Endothelial cell of umbilical vein (primary cell): ENCODE data around the gene HOOK2. TPM values are rescaled to one million over a fixed set of nuclear protein-coding genes. Genes with fewer than 3 reads are reported as not detected.

Experiments
- BruUV-seq: library from RNA; stranded (reverse); fragments of 400-500 nt; replicated peaks from 2 replicates; lab custom pipeline; 2021; lab: Mats Ljungman, UMichigan
- CTCF ChIA-PET: fragments of 300-600, 350-600 bp; sonication (Branson Sonifier 250); formaldehyde crosslinking; loops from one replicate; lab custom pipeline; 2021; ENCODE audit warnings: antibody characterized with exemption, inconsistent platforms; lab: Charles Lee
- POLR2A ChIA-PET: fragments of 300-600, 350-600 bp; sonication (Branson Sonifier 250); formaldehyde crosslinking; loops from one replicate; lab custom pipeline; 2021; ENCODE audit warnings: antibody characterized with exemption, inconsistent platforms; lab: Charles Lee
- DNase-seq: peaks from one replicate; pipeline ENCODE4 v3.0.0-alpha.2; 2011; ENCODE audit warnings: low read depth, low spot score
- FAIRE-seq: peaks from 2 replicates; lab custom pipeline; 2011; peaks lifted over from hg19 to GRCh38; lab: Jason Lieb, UNC
- H2AFZ ChIP-seq: 2 replicates; pipeline ENCODE4 v1.6.0; 2012; ENCODE audit warnings: low read depth, low read length, control low read depth, inconsistent platforms
- H3K27ac ChIP-seq: 2 replicates; pipeline ENCODE4 v1.5.1; 2011; ENCODE audit warnings: low read depth, mild to moderate bottlenecking, control low read depth, low read length, moderate library complexity; ENCODE audit not compliant: insufficient read depth
- H3K27me3 ChIP-seq, 2 experiments: 2 replicates each; pipeline versions ENCODE4 v1.6.0 to v1.6.1; 2011; ENCODE audit warnings: low read length in 2 of 2, mixed read lengths in 1 of 2; ENCODE audit not compliant: control insufficient read depth in 2 of 2, insufficient read depth in 2 of 2
- H3K36me3 ChIP-seq, 2 experiments: 2 replicates in 1 of 2; 3 replicates in 1 of 2; pipeline ENCODE4 v1.5.1; 2011; ENCODE audit warnings: low read length in 2 of 2, mild to moderate bottlenecking in 1 of 2, moderate library complexity in 1 of 2; ENCODE audit not compliant: control insufficient read depth in 2 of 2, insufficient read depth in 2 of 2; ENCODE audit errors: extremely low read depth in 1 of 2
- H3K4me1 ChIP-seq: 3 replicates; pipeline ENCODE4 v1.5.1; 2011; ENCODE audit warnings: mild to moderate bottlenecking, low read length; ENCODE audit not compliant: control insufficient read depth, insufficient read depth; ENCODE audit errors: extremely low read depth
- H3K4me2 ChIP-seq: 2 replicates; pipeline ENCODE4 v1.6.1; 2011; ENCODE audit warnings: low read length, control low read depth, mixed read lengths; ENCODE audit not compliant: insufficient read depth
- H3K4me3 ChIP-seq, 3 experiments: fragments of 200-600 bp in 1 of 3; sonication (generic), shearing (Covaris generic) in 1 of 3; replicated peaks in 1 of 3; 2 replicates each; pipeline ENCODE4 v1.5.1; 2011 to 2016; ENCODE audit warnings: control low read depth in 3 of 3, low read length in 3 of 3, mild to moderate bottlenecking in 2 of 3, inconsistent platforms in 1 of 3, low read depth in 1 of 3, moderate library complexity in 1 of 3; ENCODE audit not compliant: insufficient read depth in 1 of 3
- H3K79me2 ChIP-seq: 2 replicates; pipeline ENCODE4 v1.6.0; 2012; ENCODE audit warnings: low read length, inconsistent platforms; ENCODE audit not compliant: control insufficient read depth, insufficient read depth
- H3K9ac ChIP-seq: replicated peaks from 2 replicates; pipeline ENCODE3; 2011; ENCODE audit warnings: low read length, control low read depth; ENCODE audit not compliant: insufficient read depth; ENCODE audit errors: extremely low read depth
- H3K9me1 ChIP-seq: replicated peaks from 3 replicates; pipeline ENCODE4 v1.6.0; 2011; ENCODE audit warnings: mild to moderate bottlenecking, low read length; ENCODE audit not compliant: control insufficient read depth, insufficient read depth; ENCODE audit errors: extremely low read depth
- H3K9me3 ChIP-seq: replicated peaks from 2 replicates; pipeline ENCODE4 v1.5.1; 2012; ENCODE audit warnings: low read length, inconsistent platforms; ENCODE audit not compliant: control insufficient read depth, insufficient read depth
- H4K20me1 ChIP-seq: replicated peaks from 2 replicates; pipeline ENCODE3; 2011; ENCODE audit warnings: mild to moderate bottlenecking, low read length; ENCODE audit not compliant: control insufficient read depth, insufficient read depth; ENCODE audit errors: extremely low read depth
- CTCF ChIP-seq, 2 donors: IDR thresholded peaks; 1 replicate in 1 of 2; 2 replicates in 1 of 2; pipeline ENCODE4 v1.5.1; 2011; ENCODE audit warnings: low read length in 2 of 2, mild to moderate bottlenecking in 2 of 2, moderate library complexity in 2 of 2, control low read depth in 1 of 2, inconsistent platforms in 1 of 2, low read depth in 1 of 2; ENCODE audit not compliant: insufficient read depth in 1 of 2; ENCODE audit errors: extremely low read depth in 1 of 2
- GATA2 ChIP-seq: IDR thresholded peaks from 2 replicates; pipeline ENCODE4 v1.7.0; 2011; ENCODE audit warnings: low read depth, mild to moderate bottlenecking, moderate library complexity, mixed read lengths, low read length; ENCODE audit not compliant: insufficient read length, insufficient read depth
- POLR2A ChIP-seq: IDR thresholded peaks from 2 replicates; pipeline ENCODE4 v1.6.1; 2012; ENCODE audit warnings: low read depth, mild to moderate bottlenecking, control low read depth, low read length
- dilution Hi-C: fragments of 300-500 bp; cut with MboI; formaldehyde crosslinking; loops from one replicate; pipeline ENCODE4 v1.15.0; 2019; ENCODE audit warnings: low sequenced_read_pairs; ENCODE audit not compliant: extremely low pct_ligation_motif_present
- intact Hi-C: fragments of 100-400 bp; cut with micrococcal nuclease; formaldehyde crosslinking; loops from one replicate; pipeline ENCODE4 v1.10.0; 2022
- polyA plus RNA-seq, 4 experiments: library from polyadenylated mRNA; depleted of rRNA in 3 of 4; stranded (reverse) in 3 of 4; unstranded in 1 of 4; fragments of >200 nt; gene quantifications; 2 replicates each; pipeline versions ENCODE4 v1.2.1 to v1.2.3, GENCODE V29; 2011 to 2012; ENCODE audit warnings: missing spikeins in 1 of 4
- total RNA-seq: library from RNA; stranded (reverse); gene quantifications from 2 replicates; pipeline ENCODE4 v1.2.3, GENCODE V29; 2021

The HOOK2 gene
- total and polyA plus RNA-seq, 2 donors (not counting 3 experiments of a cell fraction or from before 2014, with no cell fraction given), result 8.0 to 17.3 TPM

GRCh38 chr19:12721656-12722565 lies 53.4 kb downstream of the HOOK2 start:
- Histone ChIP-seq H3K9me3 (no peaks in the 10 kb centered on the region), H2AFZ (no peak overlapping the region), H3K9me1 (no peaks in the 10 kb centered on the region), H3K79me2 (peaks cover 60% of the 10 kb centered on the region), H4K20me1 (no peaks in the 10 kb centered on the region), H3K27ac (peak overlapping the region; percentile 57), H3K36me3 (peaks cover 5 to 11% of the 10 kb centered on the region in 2 experiments), H3K4me2 (peak overlapping the region; percentile 81), H3K4me3 (peak overlapping the region; percentile 62 to 90 (median 88)), H3K9ac (peak overlapping the region; percentile 78), H3K4me1 (peaks cover 10% of the 10 kb centered on the region), H3K27me3 (no peaks in the 10 kb centered on the region)
- FAIRE-seq (no peak), DNase-seq (peak; percentile 78)
- intact Hi-C loops (loop anchor here (1.0 to 5.0 kb wide), 4 partner anchors 12 to 375 kb away; partner anchors contain the start of genes FBXW9 and TRIR), dilution Hi-C loops (no loop called here)
- POLR2A ChIA-PET, result interaction anchor here (0.5 to 3.2 kb wide), 3 partner anchors 12 to 148 kb away, joined by 4 to 14 read pairs (median 6); partner anchors contain the start of genes JUNB and TRIR
- CTCF ChIA-PET, result interaction anchor here (0.5 to 4.5 kb wide), 10 partner anchors 10 to 126 kb away, joined by 3 to 38 read pairs (median 4); no protein-coding TSS in a partner anchor
- TF ChIP-seq CTCF (IDR thresholded peaks at IDR 0.05; ENCODE audit: extremely low read depth in 1 of 2, insufficient read depth in 1 of 2, low read depth in 1 of 2, low read length in 2 of 2), result no peak
- TF ChIP-seq POLR2A, result no peak
- TF ChIP-seq GATA2, result no peak
- no TSS peak for BruUV-seq
